Right ventricle myocardium superior (tissue), 1 donor: Measurements from ENCODE around the gene TAF3. TPM values are rescaled to one million over a fixed set of nuclear protein-coding genes. Genes with fewer than 3 reads are reported as not detected.

Experiments used
- ATAC-seq: fragments of 200-7000 bp; cut with Tn5 transposase; one replicate; pipeline ENCODE4 v1.9.1; 2020; ENCODE audit warnings: mild to moderate bottlenecking; ENCODE audit not compliant: poor library complexity
- DNase-seq: peaks from one replicate; pipeline ENCODE4 v3.0.0-alpha.2; 2020
- intact Hi-C: fragments of 100-400 bp; cut with DNase I; formaldehyde crosslinking; loops from one replicate; pipeline ENCODE4 v1.11.2; 2022
- total RNA-seq: library from RNA; stranded (reverse); fragmentation: NEBNext Ultra II Directional; extraction: Animal tissue kit (Norgen Biotek cat#: 25700); gene quantifications from one replicate; pipeline ENCODE4 v1.2.1, GENCODE V29; 2021
- donor health status: DM: no; HTN: yes; CAD: no; lungs with severe emphysema.

The TAF3 gene
- total RNA-seq, 1 donor from 2014 or later: 10.4 TPM

- ATAC-seq: no peak
- intact Hi-C loops: no loop called here
- no peak for DNase-seq
Measured at GRCh38 chr10:7950981-7951847, 132.9 kb downstream of the TAF3 start.

GRCh38 chr10:7952266-7952665 lies 134.0 kb downstream of the TAF3 start:
- intact Hi-C loops: no loop called here
- no peak for DNase-seq
- no peak for ATAC-seq

- no peak for ATAC-seq
- intact Hi-C loops: no loop called here
- DNase-seq: no peak
Measured at GRCh38 chr10:7953447-7953846, 135.1 kb downstream of the TAF3 start.

GRCh38 chr10:7955446-7955845 lies 137.1 kb downstream of the TAF3 start:
- intact Hi-C loops: no loop called here
- ATAC-seq: no peak
- no peak for DNase-seq

- intact Hi-C loops: no loop called here
- DNase-seq (no peak), ATAC-seq (no peak)
Measured at GRCh38 chr10:7956508-7956907, 138.2 kb downstream of the TAF3 start.

- intact Hi-C loops: no loop called here
- DNase-seq (no peak), ATAC-seq (no peak)
Measured at GRCh38 chr10:7957591-7957990, 139.3 kb downstream of the TAF3 start.

- ATAC-seq: no peak
- no peak for DNase-seq
- intact Hi-C loops: no loop called here
Measured at GRCh38 chr10:7958442-7958841, 140.1 kb downstream of the TAF3 start.

GRCh38 chr10:7960108-7960507 lies 141.8 kb downstream of the TAF3 start:
- intact Hi-C loops: no loop called here
- no peak for ATAC-seq
- no peak for DNase-seq

- intact Hi-C loops: no loop called here
- DNase-seq (no peak), ATAC-seq (no peak)
Measured at GRCh38 chr10:7962592-7962991, 144.3 kb downstream of the TAF3 start.

GRCh38 chr10:7965457-7965856 lies 147.2 kb downstream of the TAF3 start:
- no peak for ATAC-seq
- intact Hi-C loops: no loop called here

GRCh38 chr10:7967035-7967434 lies 148.7 kb downstream of the TAF3 start:
- no peak for DNase-seq
- ATAC-seq: peak; percentile 34
- intact Hi-C loops: no loop called here

More at GRCh38 chr10:7965457-7965856, 147.2 kb downstream of the TAF3 start:
- no peak for DNase-seq

- ATAC-seq: no peak
- intact Hi-C loops: no loop called here
- no peak for DNase-seq
Measured at GRCh38 chr10:7968510-7969112, 150.3 kb downstream of the TAF3 start.

- DNase-seq: no peak
- ATAC-seq: no peak
- intact Hi-C loops: no loop called here
Measured at GRCh38 chr10:7969623-7970022, 151.3 kb downstream of the TAF3 start.

- intact Hi-C loops: no loop called here
- ATAC-seq (no peak), DNase-seq (no peak)
Measured at GRCh38 chr10:7971949-7972348, 153.6 kb downstream of the TAF3 start.

- DNase-seq: no peak
- ATAC-seq: no peak
- intact Hi-C loops: no loop called here
Measured at GRCh38 chr10:7972367-7972766, 154.1 kb downstream of the TAF3 start.

GRCh38 chr10:7980196-7980595 lies 161.9 kb downstream of the TAF3 start:
- intact Hi-C loops: no loop called here
- ATAC-seq (no peak), DNase-seq (no peak)

GRCh38 chr10:7982727-7983126 lies 164.4 kb downstream of the TAF3 start:
- intact Hi-C loops: no loop called here
- no peak for ATAC-seq
- DNase-seq: no peak

- DNase-seq (no peak), ATAC-seq (no peak)
- intact Hi-C loops: no loop called here
Measured at GRCh38 chr10:7984325-7984724, 166.0 kb downstream of the TAF3 start.

GRCh38 chr10:7984896-7985295 lies 166.6 kb downstream of the TAF3 start:
- intact Hi-C loops: no loop called here
- no peak for ATAC-seq
- DNase-seq: no peak

GRCh38 chr10:7986851-7987250 lies 168.5 kb downstream of the TAF3 start:
- intact Hi-C loops: no loop called here
- no peak for ATAC-seq

More at GRCh38 chr10:7986851-7987250, 168.5 kb downstream of the TAF3 start:
- no peak for DNase-seq
